ENCODE measurements around the gene MMP8. TPM values are rescaled to one million over a fixed set of nuclear protein-coding genes. Genes with fewer than 3 reads are reported as not detected.

MMP8 gene
- total and polyA plus RNA-seq, 2 experiments from 2014 or later, result not detected

GRCh38 chr11:102727890-102728289, 3.1 kb upstream of the MMP8 start (continued):
- TF ChIP-seq ZNF462 (CRISPR knock-in tag; IDR thresholded peaks at IDR 0.05) (no peak), EZH2 (IDR thresholded peaks at IDR 0.05; ENCODE audit: low read depth, unreplicated experiment) (no peak), JUNB (IDR thresholded peaks at IDR 0.05; ENCODE audit: unreplicated experiment) (no peak), STAT1 (IDR thresholded peaks at IDR 0.05; ENCODE audit: unreplicated experiment) (no peak), ETS1 (IDR thresholded peaks at IDR 0.05) (no peak), NANOG (IDR thresholded peaks at IDR 0.05; ENCODE audit: borderline replicate concordance) (no peak), EZH2phosphoT487 (IDR thresholded peaks at IDR 0.05; ENCODE audit: unreplicated experiment) (no peak), REST (IDR thresholded peaks at IDR 0.05; ENCODE audit: unreplicated experiment) (no peak), ZNF331 (CRISPR knock-in tag; IDR thresholded peaks at IDR 0.05; ENCODE audit: low read depth) (no peak), CREB1 (CRISPR knock-in tag; IDR thresholded peaks at IDR 0.05; ENCODE audit: low read depth) (no peak), POLR2AphosphoS5 (IDR thresholded peaks at IDR 0.05; ENCODE audit: low read depth) (no peak), ZNF114 (CRISPR knock-in tag; IDR thresholded peaks at IDR 0.05) (no peak)
